Thymus (tissue), 11 donors: Measurements from ENCODE around the gene KRTAP10-9. TPM values are rescaled to one million over a fixed set of nuclear protein-coding genes. Genes with fewer than 3 reads are reported as not detected.
"Not testable (repeated sequence)": the region's sequence is repeated elsewhere in the genome, so short reads cannot be mapped to it uniquely, and the experiment has no call there.

Experiments used
- DNase-seq, 9 donors: peaks; one replicate each; pipeline ENCODE4 v3.0.0-alpha.2; 2013; ENCODE audit warnings: low spot score in 9 of 9, low read depth in 6 of 9, missing footprints in 1 of 9
- H3K27ac ChIP-seq, 2 donors: one replicate each; pipeline ENCODE4 v1.5.1; 2013; ENCODE audit warnings: control low read depth in 1 of 2, low read depth in 1 of 2, low read length in 1 of 2, mild to moderate bottlenecking in 1 of 2, moderate library complexity in 1 of 2
- H3K27me3 ChIP-seq, 2 donors: one replicate each; pipeline ENCODE4 v1.5.1; 2013; ENCODE audit warnings: low read length in 1 of 2; ENCODE audit not compliant: control insufficient read depth in 2 of 2, insufficient read depth in 1 of 2
- H3K36me3 ChIP-seq, 2 donors: one replicate each; pipeline ENCODE4 v1.5.1; 2013; ENCODE audit warnings: low read length in 1 of 2, mild to moderate bottlenecking in 1 of 2, moderate library complexity in 1 of 2; ENCODE audit not compliant: control insufficient read depth in 2 of 2, insufficient read depth in 2 of 2
- H3K4me1 ChIP-seq, 2 donors: one replicate each; pipeline ENCODE4 v1.5.1; 2013; ENCODE audit warnings: low read length in 2 of 2; ENCODE audit not compliant: control insufficient read depth in 2 of 2, insufficient read depth in 2 of 2
- H3K4me3 ChIP-seq, 2 donors: one replicate each; pipeline ENCODE4 v1.5.1; 2013; ENCODE audit warnings: low read length in 2 of 2, control low read depth in 1 of 2, mild to moderate bottlenecking in 1 of 2
- H3K9me3 ChIP-seq, 2 donors: one replicate each; pipeline ENCODE4 v1.5.1; 2013; ENCODE audit warnings: low read length in 1 of 2, mild to moderate bottlenecking in 1 of 2; ENCODE audit not compliant: control insufficient read depth in 2 of 2, insufficient read depth in 1 of 2
- whole genome bisulfite sequencing: extraction: QIAGEN DNeasy Blood & Tissue Kit; methylation state at CpG from one replicate; pipeline ENCODE4 v1.1.7; 2013; 5-methylcytosine and 5-hydroxymethylcytosine counted together
- polyA plus RNA-seq: library from polyadenylated mRNA; stranded (reverse); fragments of 200-250 nt; gene quantifications from one replicate; pipeline ENCODE4 v1.2.3, GENCODE V29; 2013
- total RNA-seq: library from RNA; stranded (reverse); fragments of 120-200 nt; gene quantifications from one replicate; pipeline ENCODE4 v1.2.4, GENCODE V29; 2013
- donor health status: healthy.

Gene KRTAP10-9
- total and polyA plus RNA-seq, 2 donors = not detected

GRCh38 chr21:44628707-44629391 is 2.0 kb downstream of the KRTAP10-9 start:
- WGBS = 89% methylated on average over 18 of the region's 18 CpGs
- H3K4me1 ChIP-seq = no peaks in the 10 kb centered on the region
- H3K9me3 ChIP-seq = peaks cover 0 to 32% of the 10 kb centered on the region in 2 donors
- no peak overlapping the region for H3K4me3 ChIP-seq
- no peaks in the 10 kb centered on the region for H3K27me3 ChIP-seq
- H3K36me3 ChIP-seq = no peaks in the 10 kb centered on the region
- H3K27ac ChIP-seq = no peak overlapping the region
- no peak for DNase-seq

DNA sequence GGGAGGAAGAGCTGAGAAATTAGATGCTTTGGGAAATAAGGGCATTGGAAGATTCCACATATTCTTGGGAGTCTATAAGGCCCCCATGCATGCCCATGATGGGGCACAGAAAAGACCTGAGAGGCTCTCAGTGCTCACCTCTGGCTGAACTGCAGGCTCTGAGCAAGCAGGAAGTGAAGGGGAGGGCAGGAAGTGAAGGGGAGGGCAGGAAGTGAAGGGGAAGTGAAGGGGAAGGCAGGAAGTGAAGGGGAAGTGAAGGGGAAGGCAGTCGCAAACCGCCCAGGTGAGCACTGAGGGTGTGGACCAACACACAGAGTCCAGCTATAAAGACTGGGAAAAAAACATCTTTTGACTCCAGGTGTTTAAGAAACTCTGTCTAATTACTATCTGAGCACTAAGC is 3.5 kb downstream of the KRTAP10-9 start:
- no peaks in the 10 kb centered on the region for H3K4me1 ChIP-seq
- WGBS = 84% methylated on average over 2 of the region's 2 CpGs
- no peak overlapping the region for H3K27ac ChIP-seq
- DNase-seq = no peak
- peaks cover 0 to 27% of the 10 kb centered on the region in 2 donors for H3K9me3 ChIP-seq
- H3K4me3 ChIP-seq = no peak overlapping the region
- no peaks in the 10 kb centered on the region for H3K27me3 ChIP-seq
- H3K36me3 ChIP-seq = no peaks in the 10 kb centered on the region

DNA sequence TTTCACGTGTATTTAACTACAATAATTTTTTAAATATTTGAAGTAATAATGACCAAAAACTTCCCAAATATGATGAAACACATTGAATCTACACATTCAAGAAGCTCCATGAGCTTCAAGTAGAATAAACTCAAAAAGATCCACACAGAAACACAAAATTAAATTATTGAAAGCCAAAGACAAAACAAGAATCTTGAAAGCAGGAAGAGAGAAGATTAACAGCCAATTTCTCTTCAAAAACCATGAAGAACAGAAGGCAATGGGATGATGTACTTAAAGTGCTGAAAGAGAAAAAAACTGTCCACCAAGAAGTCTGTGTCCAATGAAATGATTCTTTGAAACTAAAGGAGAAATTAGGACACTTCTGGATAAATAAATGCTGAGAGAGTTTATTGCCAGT is 5.2 kb downstream of the KRTAP10-9 start:
- H3K4me1 ChIP-seq = no peaks in the 10 kb centered on the region
- H3K9me3 ChIP-seq = peaks cover 0 to 20% of the 10 kb centered on the region in 2 donors
- no peaks in the 10 kb centered on the region for H3K27me3 ChIP-seq
- H3K36me3 ChIP-seq = no peaks in the 10 kb centered on the region
- 93% methylated on average over 1 of the region's 1 CpG for WGBS
- no peak for DNase-seq
- no peak overlapping the region for H3K27ac ChIP-seq
- no peak overlapping the region for H3K4me3 ChIP-seq

GRCh38 chr21:44636209-44637017 is 9.5 kb downstream of the KRTAP10-9 start:
- Histone ChIP-seq H3K9me3 (peaks cover 0 to 15% of the 10 kb centered on the region in 2 donors), H3K4me3 (no peak overlapping the region), H3K27me3 (no peaks in the 10 kb centered on the region), H3K36me3 (no peaks in the 10 kb centered on the region), H3K4me1 (no peaks in the 10 kb centered on the region), H3K27ac (no peak overlapping the region)
- DNase-seq = no peak
- WGBS = 91% methylated on average over 15 of the region's 15 CpGs

DNA sequence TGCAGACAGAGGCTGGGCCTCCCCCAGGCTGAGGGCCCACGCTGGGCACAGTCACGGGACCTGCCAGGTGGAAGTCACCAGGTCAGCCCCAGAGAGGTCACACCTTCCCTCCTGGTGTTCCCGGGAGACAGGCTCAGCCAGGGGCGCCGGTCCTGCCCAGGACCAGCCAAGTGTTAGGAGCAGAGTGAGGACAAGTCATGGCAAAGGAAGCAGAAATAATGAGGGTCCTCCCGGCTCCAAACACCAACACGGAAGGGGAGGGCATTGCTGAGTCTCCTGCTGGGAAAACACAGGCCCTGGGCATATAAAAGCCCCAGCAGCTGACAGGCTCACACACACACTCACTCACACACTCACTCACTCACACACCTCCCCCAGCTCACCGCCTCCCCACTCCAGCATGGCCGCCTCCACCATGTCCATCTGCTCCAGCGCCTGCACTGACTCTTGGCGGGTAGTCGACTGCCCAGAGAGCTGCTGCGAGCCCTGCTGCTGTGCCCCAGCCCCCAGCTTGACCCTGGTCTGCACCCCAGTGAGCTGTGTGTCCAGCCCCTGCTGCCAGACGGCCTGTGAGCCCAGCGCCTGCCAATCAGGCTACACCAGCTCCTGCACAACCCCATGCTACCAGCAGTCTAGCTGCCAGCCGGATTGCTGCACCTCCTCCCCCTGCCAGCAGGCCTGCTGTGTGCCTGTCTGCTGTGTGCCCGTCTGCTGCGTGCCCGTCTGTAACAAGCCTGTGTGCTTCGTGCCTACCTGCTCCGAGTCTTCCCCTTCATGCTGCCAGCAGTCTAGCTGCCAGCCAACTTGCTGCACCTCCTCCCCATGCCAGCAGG is 10.3 kb downstream of the KRTAP10-9 start, which contains the start of gene KRTAP10-10:
KRTAP10-10 (plus strand) TSS at position 339 of the 833 bp plus-strand sequence; CDS start at position 401, 62 bp downstream.
- Histone ChIP-seq H3K4me3 (no peak within 1 kb of the TSS), H3K36me3 (no peaks in the 10 kb centered on the region), H3K9me3 (peaks cover 0 to 15% of the 10 kb centered on the region in 2 donors), H3K4me1 (no peaks in the 10 kb centered on the region), H3K27ac (no peak within 1 kb of the TSS), H3K27me3 (no peaks in the 10 kb centered on the region)
- 75% methylated on average over 21 of the region's 21 CpGs for WGBS
- no peak for DNase-seq

DNA sequence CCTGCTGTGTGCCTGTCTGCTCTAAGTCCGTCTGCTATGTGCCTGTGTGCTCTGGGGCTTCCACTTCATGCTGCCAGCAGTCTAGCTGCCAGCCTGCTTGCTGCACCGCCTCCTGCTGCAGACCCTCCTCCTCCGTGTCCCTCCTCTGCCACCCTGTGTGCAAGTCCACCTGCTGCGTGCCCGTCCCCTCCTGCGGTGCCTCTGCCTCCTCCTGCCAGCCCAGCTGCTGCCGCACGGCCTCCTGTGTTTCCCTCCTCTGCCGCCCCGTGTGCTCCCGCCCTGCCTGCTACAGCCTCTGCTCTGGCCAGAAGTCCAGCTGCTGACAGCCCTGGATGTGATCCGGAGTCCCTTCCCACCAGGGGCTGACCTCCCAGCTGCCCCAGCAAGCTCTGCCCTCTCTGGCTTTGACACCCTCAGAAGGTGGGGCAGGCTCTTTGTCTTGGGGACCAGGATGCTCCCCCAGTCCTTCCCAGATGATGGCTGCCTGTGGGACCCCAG is 11.0 kb downstream of the KRTAP10-9 start:
- H3K27ac ChIP-seq, H3K27me3 ChIP-seq, DNase-seq, H3K36me3 ChIP-seq, H3K4me3 ChIP-seq, H3K4me1 ChIP-seq: not testable (repeated sequence)
- 81% methylated on average over 12 of the region's 12 CpGs for WGBS
- H3K9me3 ChIP-seq = peaks cover 0 to 15% of the 10 kb centered on the region in 2 donors

- not testable (repeated sequence) for H3K27me3 ChIP-seq, DNase-seq
- 82% methylated on average over 21 of the region's 21 CpGs for WGBS
Observed at GRCh38 chr21:44638506-44639330, 11.8 kb downstream of the KRTAP10-9 start.

DNA sequence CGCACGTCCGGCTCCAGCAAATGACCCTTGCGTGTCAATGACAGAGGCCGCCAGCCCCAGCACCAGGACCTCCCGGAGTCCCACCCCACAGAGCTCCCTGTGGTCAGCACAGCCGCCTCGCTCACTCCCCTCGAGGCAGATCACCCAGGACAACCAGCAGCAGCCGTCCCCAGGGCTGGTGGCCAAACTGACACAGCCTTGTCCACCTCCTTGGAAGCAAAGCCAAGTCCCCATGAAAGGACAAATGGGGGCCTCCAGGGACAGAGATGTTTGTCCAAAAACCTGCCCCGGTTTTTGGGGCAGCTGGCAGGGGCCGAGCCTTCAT is 12.4 kb downstream of the KRTAP10-9 start:
- Histone ChIP-seq H3K4me3 (no peak overlapping the region), H3K4me1 (no peaks in the 10 kb centered on the region), H3K36me3 (no peaks in the 10 kb centered on the region), H3K27ac (no peak overlapping the region), H3K27me3 (no peaks in the 10 kb centered on the region), H3K9me3 (peaks cover 0 to 22% of the 10 kb centered on the region in 2 donors)
- 93% methylated on average over 12 of the region's 12 CpGs for WGBS
- DNase-seq = no peak

More at GRCh38 chr21:44638506-44639330, 11.8 kb downstream of the KRTAP10-9 start:
- not testable (repeated sequence) for H3K4me3 ChIP-seq, H3K27ac ChIP-seq, H3K36me3 ChIP-seq, H3K4me1 ChIP-seq
- peaks cover 0 to 16% of the 10 kb centered on the region in 2 donors for H3K9me3 ChIP-seq
